ENCODE measurements around the gene ITPRIP.

The ITPRIP gene

GRCh38 chr10:104340111-104340526 lies 1.9 kb upstream of the ITPRIP start:
- no peak for DNase-seq

GRCh38 chr10:104339469-104340110 lies 1.3 kb upstream of the ITPRIP start:
- no peak for DNase-seq

GRCh38 chr10:104337521-104337984 lies 712 bp downstream of the ITPRIP start:
- no peak for DNase-seq

GRCh38 chr10:104336821-104337467 lies 1.3 kb downstream of the ITPRIP start:
- DNase-seq = no peak

- DNase-seq = no peak
Observed at GRCh38 chr10:104334965-104335650, 3.2 kb downstream of the ITPRIP start.

GRCh38 chr10:104334561-104334960 lies 3.7 kb downstream of the ITPRIP start:
- DNase-seq = no peak

GRCh38 chr10:104333728-104334373 lies 4.4 kb downstream of the ITPRIP start:
- no peak for DNase-seq

GRCh38 chr10:104333032-104333727 lies 5.1 kb downstream of the ITPRIP start:
- no peak for DNase-seq

- DNase-seq = no peak
Observed at GRCh38 chr10:104332243-104333031, 5.8 kb downstream of the ITPRIP start.

- no peak for DNase-seq
Observed at GRCh38 chr10:104331208-104331838, 6.9 kb downstream of the ITPRIP start.

- no peak for DNase-seq
Observed at GRCh38 chr10:104330168-104331110, 7.8 kb downstream of the ITPRIP start.

- no peak for DNase-seq
Observed at GRCh38 chr10:104329735-104330134, 8.5 kb downstream of the ITPRIP start.

- DNase-seq = no peak
Observed at GRCh38 chr10:104328896-104329710, 9.2 kb downstream of the ITPRIP start.

- DNase-seq = no peak
Observed at GRCh38 chr10:104328646-104328895, 9.7 kb downstream of the ITPRIP start.

- no peak for DNase-seq
Observed at GRCh38 chr10:104327745-104328645, 10.3 kb downstream of the ITPRIP start.

- no peak for DNase-seq
Observed at GRCh38 chr10:104326991-104327610, 11.2 kb downstream of the ITPRIP start.

GRCh38 chr10:104325436-104326435 lies 12.5 kb downstream of the ITPRIP start:
- no peak for DNase-seq

Data from cortex of kidney (tissue), 1 donor.